8988T (cell line): Measurements from ENCODE around the gene ELMOD3.
"Not testable (repeated sequence)": the region's sequence is repeated elsewhere in the genome, so short reads cannot be mapped to it uniquely, and the experiment has no call there.

Experiments
- DNase-seq: peaks from one replicate; pipeline ENCODE4 v3.0.0; 2011

Gene ELMOD3

DNA sequence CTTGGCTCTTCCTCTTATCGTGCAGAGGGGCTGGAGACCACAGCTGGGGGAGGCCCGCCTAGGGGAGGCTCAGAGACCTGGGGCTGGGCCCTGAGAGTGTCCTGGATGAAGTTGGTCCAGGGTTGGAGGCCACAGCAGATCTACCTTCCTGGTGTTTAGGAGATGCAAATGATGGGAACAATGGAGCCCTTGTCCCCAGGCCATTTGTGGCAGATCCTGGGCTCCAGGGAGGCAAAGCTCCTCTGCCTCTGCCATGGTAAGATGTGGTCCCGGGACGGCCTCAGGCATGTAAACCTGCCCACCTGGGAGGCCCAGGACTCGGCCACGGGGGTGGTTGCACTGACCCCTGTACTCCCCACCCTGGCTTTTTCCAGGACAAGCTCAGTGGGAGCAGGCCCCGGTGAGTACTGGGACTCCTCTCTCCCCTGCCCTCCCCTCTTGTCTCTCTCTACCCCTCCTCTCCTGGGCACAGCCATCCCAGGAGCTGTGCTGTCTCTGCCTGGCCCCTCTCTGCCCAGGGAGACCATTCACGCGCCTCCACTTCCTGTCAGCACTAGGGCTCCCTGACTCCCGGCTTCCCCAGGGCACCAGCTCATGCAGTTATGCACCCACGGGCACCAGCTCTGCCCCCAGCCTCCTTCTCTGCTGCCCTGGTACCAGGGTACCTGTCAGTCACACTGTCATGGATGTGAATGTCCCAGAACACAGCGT is 74.8 kb downstream of the ELMOD3 start:
- DNase-seq: no peak

DNA sequence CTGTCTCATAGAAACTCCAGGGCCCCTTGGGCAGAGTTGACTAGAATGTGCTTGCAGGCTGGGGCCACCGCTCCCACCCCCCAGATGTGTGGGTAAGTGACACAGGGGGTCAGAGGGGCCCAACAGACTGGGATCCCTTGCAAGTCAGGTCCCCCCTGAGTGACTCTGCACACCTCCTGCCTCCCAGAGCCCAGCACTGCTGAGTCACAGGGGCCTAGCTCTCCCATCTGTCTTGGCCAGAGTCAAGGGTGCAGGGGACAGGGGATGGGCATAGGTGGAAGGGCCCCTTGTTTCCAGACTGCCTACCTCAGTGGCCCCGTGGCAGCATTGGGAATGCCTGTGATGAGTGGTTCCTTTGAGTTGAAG is 75.3 kb downstream of the ELMOD3 start:
- no peak for DNase-seq

DNA sequence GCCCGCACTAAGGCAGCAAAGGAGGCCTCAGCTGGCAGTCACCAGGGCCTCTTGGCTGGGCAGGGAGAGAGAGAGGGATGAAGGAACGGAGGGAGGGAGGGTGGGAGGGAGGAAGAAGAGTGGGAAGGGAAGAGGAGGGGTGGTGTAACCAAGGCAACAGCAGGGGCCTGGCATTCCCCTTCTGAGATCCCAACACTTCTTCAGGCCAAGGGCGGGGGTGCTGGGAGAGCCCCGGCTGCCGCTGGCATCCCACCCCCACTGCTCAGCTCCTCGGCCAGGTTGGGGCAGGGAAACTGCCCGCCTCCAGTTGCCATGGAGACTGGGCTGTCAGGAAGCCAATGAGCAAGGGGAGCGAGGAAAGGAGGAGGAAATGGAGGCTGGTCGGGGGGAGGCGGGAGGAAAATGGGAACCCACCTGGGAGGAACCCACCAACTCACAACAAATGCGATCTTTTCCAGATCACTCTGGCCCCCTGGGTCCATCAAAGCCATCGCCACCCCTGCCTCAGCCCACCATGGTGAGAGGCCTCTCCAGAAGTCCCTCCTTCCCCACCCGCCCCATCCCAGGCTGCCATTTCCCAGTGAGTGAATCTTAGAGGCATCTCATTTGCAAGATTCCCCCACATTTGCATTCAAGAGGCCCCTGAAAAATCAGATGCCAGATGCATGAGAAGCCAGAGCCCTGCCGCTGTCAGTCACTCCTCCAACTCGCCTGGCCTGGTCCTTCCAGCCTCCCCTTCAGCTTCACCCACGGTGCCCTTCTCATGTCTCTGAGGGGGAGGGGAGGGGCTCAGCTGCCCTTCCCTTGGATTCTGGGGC is 76.4 kb downstream of the ELMOD3 start:
- DNase-seq: no peak

DNA sequence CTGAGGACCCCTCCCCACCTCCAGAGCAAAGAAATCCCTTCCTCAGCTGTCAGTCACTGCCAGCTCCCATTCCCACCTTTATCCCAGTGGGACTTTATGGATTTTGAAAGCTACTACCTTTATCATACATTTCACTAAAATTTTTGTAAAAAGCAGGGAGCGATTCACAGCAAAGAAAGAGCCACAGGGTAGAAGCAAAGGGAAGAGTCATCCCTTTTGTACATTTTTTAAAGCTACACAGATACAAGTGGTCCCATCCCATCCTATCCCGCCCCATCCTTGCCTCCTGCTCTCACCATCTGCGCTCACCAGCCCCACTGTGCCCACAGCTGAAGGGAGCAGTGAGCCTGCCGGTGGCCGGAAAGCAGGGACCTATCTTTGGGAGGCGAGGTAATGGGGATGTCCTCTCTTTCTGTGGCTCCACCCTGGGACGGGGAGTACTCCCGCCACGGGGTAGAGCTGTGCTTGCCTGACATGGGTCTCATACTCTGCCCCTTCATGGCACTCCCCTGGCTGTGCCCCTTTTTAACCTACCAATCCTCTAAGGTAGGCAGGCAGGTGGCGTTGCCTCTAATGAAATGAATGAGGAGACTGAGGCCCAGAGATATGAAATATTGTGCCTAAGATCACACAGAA is 77.1 kb downstream of the ELMOD3 start:
- no peak for DNase-seq

DNA sequence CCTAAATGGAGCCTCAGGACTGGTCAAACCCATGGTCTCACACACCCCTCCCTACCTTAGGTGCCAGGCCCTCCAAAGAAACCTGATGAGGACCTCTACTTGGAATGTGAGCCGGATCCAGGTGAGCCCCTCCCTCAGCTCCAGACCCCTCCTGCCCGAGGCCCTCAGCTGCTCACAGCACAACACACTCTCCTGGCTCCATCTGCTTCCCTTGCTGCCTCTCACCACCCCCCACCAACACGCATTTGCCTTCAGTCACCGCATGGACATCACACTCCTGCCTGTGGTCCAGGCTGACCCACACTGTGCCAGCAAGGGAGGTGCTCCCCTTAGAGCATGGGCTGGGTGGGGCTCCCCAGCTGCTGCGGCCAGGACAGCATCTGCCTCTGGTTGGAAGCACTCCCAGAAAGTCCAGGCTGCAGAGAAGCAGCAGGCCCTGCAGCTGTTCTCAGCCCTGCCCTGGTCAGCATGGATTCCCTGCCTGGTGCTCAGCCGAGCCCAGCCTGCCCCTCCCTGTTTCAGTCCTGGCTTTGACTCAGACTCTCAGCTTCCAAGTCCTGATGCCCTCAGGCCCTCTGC is 79.0 kb downstream of the ELMOD3 start:
- no peak for DNase-seq

DNA sequence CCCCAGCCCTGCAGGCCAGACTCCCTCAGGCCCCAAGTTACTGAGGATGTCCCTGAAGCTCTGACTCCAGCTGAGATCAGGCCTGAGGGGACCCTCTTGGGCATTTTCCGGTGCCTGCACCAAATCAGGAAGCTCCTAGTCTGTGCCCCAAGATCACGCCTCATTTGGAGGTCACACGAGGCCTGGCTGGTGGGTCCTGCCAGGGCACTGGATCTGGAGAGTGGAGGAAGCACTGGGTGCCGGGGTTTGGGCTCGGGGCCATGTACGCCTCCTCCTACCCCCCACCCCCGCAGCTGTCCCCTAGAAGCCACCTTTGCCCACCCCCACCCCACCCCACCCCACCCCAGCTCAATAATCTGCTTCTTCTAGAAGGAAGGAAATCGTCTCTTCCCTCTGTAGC is 80.1 kb downstream of the ELMOD3 start:
- no peak for DNase-seq

DNA sequence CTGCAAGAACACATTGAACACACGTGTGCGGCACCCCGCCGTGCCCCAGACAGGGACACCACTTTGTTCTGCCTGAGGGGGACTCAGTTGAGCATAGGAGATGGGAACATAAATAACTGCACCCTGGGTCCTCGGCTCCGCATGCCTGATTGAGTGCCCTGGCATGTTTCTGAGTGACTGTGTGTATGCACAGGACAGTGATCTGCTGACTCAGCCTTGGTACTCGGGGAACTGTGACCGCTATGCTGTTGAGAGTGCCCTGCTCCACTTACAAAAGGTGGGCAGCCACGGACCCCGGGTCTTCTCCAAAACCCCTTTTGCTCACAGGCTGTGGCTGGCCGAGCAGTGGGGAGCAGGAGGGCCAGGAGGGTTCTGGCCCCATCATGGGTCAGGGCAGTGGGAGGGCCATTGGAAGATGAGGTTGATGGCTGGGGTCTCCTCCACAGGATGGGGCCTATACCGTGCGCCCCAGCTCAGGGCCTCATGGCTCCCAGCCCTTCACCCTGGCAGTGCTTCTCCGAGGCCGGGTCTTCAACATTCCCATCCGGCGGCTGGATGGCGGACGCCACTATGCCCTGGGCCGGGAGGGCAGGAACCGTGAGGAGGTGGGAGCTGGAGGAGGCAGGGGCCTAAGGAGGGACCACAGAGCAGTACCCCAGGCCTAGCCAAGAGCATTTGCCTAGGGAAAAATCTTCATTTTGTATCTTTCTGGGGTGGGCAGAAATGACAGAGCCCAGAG is 80.8 kb downstream of the ELMOD3 start:
- DNase-seq: no peak

DNA sequence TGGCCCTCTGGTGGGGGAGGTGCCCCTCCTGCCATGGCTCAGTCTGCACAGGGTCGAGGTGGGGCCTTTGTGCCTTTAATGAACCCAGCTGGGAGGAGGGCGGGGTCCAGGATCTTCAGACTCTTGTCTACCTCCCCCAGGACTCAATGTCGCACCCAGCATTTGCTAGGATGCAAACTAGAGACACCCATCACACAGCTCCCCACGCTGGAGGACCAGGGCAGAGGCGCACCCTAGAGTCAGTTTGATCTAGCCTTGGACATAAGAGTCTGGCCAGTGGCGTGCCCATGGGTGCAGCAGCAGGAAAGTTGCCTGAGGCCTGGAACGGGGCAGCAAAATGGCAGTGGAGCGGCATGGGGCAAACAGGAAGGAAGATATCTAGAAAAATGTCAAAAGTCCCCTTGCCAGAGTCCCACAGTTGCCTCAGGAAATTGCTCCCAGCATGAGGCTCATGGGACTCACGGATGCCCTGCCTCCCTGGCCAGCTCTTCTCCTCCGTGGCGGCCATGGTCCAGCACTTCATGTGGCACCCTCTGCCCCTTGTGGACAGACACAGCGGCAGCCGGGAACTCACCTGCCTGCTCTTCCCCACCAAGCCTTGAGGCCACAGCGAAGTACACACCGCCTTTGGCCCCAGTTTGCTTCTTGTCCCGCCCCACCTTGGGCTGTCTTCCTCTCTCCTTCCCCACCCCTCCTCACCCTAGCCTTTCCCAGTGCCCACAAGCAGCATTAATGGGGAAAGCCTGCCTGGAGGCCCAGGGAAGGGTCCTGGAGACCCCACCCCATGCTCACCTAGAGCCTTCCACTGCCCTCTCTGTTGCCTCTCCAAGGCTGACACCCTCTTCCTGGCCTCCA is 81.6 kb downstream of the ELMOD3 start:
- DNase-seq: peak; percentile 84

DNA sequence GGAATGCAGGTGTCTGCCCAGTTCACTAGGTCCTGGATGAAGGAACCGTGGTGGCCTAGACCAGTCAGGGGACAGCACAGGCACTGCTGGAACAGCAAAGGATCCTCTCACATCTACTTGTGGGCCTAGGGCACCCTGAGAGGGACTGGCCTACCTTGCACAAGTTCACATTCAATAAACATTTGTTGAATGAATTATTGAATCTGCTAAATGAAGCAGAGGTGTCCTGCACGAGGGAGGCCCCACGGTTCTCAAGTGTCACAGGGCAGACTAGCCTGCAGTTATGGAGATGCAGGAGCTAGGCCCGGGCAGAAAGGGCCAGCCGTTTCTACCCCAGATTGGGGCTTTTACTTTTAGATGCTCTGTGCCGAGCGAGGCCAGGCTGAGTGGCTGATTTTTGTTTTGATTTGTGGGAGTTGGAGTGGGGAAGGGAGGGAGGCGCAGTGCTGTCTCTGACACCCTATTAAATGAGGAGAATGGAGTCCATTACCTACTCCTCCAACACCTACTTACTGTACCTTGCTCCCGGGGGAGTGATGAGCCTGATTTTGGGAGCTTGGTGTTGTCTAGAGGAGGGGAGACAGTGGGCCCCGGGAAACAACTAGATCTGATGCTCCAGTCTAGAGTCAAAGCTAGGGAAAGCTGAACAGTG is 82.4 kb downstream of the ELMOD3 start:
- DNase-seq: no peak

DNA sequence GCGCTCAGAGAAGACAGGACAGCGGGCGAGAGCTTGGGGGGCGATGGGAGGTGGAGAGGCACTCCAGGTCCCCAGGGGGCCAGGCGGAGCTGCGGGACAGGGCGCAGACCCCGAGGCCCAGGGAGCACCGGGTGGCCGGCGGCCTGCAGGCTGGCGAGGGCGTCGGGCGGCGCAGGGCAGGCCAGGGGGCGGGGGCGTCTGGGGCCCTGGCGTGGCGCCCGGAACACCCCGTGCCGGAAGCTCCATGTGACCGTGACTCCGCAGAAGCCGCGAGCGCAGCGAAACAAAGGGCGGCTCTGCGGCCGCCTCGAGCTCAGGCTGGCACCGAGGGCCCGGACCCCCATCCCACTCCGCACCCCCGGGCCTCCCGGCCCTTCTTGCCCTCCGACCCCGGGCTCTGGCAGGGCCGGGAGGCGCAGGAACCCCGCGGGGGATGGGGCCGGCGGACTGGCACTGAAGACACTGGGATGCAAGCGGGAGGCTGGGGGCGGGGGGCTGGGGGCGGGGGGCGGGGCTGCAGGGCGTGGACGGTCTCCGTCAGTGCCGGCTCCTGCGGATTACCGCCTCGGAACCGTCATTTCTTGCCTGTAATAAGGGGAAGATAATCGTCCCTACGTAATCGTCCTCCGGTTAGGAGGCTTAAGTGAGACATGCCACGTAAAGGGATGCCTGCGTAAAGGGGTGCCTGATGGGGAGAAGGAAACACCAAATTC is 83.1 kb downstream of the ELMOD3 start:
- DNase-seq: no peak

DNA sequence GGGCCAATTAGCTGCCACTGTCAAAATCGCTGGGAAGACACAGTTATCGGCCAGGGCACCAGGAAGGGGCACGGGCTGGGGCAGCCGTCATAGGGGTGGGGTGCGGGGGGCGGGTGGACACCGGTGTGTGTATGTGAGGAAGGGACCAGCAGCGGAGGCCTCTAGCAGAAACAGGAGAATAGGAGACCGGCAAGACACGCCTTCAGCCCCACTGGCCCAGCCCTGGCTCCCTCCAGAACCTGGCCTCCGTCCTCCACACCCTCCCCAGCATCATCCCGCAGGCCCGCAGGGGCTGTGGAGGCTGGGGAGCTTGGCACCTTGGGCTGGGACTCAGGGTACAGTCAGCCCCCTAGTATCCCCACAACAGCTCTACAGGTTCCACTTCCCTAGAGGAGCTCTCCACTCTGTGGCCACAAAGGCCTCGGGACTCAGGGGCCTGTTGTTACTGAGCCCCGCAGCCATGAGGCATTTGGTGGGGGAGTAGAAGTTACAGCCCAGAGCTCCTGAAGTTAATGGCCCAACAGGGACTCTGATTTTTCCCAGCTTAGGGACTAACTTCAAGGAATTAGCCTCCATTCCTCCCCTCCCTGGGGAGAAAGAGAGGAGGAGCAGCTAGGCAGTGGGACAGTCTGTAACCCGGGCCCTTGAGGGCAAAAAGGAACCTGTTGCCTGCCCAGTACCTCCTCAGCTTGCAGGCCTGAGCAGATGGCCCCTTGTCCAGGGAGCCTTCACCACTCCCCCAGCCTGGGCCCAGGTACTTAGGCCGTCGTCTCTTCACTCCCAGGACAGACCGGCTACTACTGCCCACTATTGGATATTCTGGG is 83.8 kb downstream of the ELMOD3 start:
- DNase-seq: peak; percentile 35

DNA sequence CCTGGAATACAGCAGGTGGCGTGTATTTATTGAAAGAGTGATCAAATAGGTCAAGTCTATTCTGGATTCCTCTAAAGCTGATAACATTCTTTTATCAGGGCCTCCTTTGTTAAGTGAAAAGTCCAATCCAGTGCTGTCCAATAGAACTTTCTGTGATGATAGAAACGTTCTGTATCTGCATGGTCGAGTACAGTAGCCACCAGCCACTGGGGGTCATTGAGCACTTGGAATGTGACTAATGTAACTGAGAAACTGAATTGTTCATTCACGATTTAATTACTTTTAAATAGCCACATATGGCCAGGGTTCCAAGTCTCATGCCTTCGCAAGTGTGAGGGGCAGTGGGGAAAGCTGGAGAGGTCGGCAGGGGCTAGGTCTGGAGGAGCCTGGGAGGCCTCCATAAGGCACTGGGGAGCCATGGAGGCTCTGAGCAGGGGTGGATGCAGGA is 84.5 kb downstream of the ELMOD3 start:
- no peak for DNase-seq

DNA sequence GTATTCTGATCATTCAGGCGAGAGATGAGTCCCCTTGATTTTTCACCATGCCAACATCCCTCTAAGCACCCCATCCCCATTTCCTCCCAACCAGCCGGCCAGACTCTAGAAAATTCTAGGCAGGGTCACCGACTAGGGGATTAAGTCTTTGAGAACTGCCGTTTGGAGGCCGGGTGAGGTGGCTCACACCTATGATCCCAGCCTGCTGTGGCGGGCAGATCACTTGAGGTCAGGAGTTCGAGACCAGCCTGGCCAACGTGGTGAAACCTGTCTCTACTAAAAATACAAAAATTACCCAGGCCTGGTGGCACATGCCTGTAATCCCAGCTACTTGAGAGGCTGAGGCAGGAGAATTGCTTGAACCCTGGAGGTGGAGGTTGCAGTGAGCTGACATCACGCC is 85.0 kb downstream of the ELMOD3 start:
- not testable (repeated sequence) for DNase-seq

DNA sequence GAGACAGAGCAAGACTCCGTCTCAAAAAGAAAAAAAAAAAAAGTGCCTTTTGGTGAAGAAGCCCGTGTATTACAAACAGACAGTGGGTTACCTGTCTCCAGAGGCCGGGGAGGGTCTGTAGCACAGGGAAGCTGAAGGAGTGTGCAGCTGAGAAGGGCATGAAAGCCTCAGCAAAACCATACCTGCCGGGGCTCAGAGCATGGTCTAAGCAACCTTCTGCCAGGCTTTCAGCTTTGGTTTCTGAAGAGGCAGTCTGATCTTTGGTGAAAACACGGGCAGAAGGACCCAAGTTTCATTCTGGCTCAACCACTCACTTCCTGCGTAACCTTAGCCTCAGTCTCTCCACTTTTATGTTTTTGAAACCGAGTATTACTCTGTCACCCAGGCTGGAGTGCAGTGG is 85.4 kb downstream of the ELMOD3 start:
- no peak for DNase-seq

DNA sequence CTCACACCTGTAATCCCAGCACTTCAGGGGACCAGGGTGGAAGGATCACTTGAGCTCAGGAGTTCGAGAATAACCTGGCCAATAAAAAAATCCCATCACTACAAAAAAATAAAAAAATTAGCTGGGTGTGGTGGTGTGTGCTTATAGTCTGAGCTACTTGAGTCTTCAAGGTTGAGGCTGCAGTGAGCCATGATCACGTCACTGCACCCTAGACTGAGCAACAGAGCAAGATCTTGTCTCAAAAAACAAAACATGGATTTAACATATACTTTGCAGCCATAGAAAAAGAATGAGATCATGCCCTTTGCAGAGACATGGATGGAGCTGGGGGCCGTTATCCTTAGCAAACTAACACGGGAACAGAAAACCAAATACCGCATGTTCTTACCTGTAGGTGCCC is 86.2 kb downstream of the ELMOD3 start:
- no peak for DNase-seq
